ENCODE measurements around the gene AGAP1. TPM values are rescaled to one million over a fixed set of nuclear protein-coding genes. Genes with fewer than 3 reads are reported as not detected.
"Not testable (repeated sequence)": the region's sequence is repeated elsewhere in the genome, so short reads cannot be mapped to it uniquely, and the experiment has no call there.

AGAP1 gene
- total RNA-seq, 1 donor from 2014 or later = 6.5 TPM

DNA sequence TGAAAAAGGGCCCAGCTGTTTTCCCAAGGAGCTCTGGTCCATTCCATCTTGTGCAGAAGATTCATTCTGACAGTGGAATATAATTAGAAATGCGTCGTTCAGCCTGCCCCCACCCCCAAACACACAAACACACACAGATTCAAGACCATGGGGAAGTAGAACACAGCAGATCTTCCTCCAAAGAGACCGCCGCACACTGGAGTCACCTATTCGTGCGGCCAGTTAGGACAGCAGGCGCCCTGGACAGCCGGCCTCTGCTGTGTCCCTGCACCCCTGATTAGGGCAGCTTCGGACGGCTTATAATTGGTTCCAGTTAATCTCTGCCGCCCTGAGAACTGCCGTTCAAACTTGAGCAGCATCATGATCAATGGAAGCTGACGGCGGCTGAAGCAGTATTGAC, 558.4 kb downstream of the AGAP1 start:
- DNase-seq (ENCODE audit: low read depth, low spot score) = no peak

DNA sequence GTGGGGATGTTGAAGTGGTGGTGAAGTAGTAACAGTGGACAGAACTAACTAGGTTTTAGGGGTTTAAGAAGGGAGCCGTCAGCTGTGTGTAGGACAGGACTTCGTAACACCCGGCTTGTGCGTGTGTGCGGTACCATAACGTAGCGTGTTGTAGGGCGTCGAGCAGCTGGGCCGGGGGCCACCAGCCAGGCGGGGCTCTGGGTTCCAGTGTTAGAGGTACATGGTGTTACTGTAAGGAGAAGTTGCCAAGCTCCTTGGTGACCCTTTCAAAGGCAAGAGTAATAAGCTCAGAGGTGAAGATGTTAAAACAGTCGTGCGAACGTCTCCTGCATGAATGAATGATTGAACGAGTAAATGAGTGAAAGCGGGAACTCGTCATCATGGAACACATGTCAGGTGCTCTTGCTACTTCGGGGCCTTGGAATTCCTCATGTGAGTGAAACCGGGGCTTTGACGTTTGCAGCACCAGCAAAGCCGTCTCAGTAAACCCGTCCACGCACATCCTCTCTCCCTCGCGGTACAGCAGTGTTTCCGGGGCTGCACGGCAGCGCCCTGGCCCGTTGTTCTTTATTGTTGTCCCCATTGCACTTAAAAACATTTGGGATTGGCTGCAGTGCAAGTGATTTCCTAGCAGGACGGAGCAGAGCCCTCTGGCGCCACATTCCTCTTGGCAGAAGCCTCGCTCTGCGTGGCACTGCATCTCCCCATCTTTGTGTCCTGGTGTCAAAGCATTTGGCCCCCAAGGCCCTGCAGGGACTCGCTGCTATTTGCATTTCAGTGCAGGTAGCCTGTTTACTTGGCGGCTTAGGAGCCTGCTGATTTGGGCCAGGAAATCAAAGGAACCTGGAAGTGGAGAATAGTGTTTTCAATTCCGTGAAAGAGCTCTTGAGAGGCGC, 559.3 kb downstream of the AGAP1 start:
- no peak for DNase-seq (ENCODE audit: low read depth, low spot score)

DNA sequence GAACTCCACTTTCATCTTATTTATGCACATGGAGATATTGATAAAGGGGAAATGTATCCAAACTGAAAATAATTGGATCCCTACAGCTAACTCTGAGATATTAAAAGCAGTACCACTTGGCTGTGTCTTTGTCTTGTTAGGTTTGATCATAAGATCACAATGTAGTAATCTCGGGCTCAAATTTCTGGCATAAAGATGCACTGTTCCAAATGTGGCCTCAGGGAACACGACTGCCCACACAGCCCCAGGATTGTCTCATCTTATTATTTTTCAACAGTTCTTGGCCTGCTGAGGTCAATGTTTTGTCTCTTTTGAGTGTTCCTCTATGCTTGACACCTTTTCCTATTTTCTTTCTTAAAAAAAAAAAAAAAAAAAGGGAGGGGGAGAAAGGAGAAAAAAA, 560.3 kb downstream of the AGAP1 start:
- no peak for DNase-seq (ENCODE audit: low read depth, low spot score)

DNA sequence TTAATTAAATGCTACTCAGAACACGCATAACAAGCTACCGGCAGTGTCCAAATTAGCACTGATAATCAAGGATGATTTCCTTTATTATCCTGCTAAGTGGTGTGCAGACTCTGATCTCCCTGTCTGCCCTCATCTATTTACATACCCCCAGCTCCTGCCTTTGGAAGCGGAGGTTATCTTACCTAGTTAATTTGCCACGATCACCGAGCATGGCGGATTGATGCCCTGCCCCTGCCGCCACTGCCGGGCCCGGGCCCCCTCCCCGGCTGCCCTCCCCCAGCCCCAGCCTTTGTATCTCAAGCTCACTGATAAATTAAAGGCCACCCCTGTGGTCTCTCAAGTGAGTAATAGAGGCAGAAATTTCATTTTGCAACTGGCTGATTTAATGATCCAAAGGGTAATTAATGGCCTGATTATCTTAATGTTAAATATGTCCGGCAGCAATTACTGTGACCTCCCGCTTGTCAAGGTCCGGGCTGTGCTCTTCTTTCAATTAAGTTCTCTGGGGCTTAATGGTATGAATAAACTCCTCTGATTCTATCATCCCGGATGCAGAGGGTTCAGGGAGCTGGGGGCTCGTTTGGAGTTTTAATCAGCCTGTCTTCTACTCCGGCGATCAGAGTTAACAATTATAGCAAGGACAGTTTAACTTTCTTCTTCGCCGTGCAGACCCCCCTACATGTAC, 560.9 kb downstream of the AGAP1 start:
- no peak for DNase-seq (ENCODE audit: low read depth, low spot score)

DNA sequence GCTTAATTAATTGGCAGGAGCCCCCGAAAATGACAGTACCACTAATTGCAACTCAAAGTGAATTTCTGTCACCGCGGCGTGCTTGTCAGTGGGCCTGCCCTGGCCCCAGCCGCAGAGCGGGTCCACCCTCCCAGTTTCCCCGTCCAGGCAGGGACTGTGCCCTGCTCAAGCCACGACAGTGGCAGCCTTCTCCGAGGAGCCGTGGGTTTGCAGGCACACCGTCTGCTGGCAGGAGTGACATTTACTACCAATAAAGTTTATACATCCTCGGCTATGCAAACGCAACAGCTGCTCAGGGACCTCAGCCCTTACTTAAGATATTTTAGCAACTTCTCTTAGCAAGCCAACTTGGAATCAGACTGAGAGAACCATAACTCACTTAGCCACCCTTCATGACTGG, 561.6 kb downstream of the AGAP1 start:
- DNase-seq (ENCODE audit: low read depth, low spot score) = no peak

DNA sequence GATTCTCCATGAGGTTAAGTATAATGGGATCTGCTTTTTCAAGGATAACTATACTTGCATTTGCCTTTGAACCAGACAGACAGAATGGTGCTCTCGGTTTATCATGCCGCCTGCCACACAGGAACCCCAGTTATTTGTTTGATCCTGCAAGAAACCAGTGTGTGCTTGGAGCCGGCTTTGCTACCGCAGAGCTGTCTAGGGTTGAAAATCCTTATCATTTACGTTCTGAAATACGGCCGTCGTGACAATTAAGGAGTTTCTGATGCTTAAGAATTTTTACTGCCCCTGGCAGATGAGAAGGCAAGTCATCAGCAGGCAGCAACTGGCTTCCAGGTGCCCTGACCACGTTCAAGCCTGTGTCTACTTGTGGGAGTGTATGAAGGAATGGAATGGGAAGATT, 562.3 kb downstream of the AGAP1 start:
- DNase-seq (ENCODE audit: low read depth, low spot score) = no peak

DNA sequence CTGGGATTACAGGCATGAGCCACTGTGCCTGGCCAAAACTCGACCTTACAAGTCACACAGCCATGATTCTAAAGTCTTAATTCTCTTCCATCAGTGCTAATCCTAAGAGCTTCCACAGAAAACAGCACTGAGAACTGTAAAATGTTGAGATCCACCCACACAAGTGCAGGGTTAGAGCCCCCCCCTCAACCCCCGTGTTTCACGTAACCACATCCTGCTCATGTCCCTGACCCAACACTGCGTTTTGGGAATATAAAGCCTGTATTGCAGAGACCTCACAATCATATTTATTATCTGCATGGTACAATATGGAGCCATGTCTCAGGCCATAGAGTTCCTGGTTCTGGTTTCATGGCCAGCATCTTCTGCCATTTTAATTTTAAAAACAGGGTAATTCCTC, 563.5 kb downstream of the AGAP1 start:
- DNase-seq (ENCODE audit: low read depth, low spot score) = no peak

DNA sequence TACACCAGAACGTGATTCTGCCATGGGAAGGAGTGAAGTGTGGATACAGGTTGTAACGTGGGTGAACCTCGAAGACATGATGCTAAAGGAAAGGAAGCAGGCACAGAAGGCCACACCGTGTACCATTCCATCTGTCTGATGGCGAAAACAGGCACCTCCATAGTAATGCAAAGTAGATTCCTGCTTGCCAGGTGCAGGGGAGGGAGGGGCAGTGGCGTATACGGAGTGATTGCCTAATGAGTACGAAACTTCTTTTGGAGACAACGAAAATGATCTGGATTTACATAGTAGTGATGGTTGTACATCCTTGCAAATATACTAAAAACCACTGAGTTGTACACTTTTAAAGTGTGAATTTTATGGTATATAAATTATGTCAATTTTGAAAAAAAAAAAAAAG, 567.7 kb downstream of the AGAP1 start:
- DNase-seq (ENCODE audit: low read depth, low spot score) = no peak

DNA sequence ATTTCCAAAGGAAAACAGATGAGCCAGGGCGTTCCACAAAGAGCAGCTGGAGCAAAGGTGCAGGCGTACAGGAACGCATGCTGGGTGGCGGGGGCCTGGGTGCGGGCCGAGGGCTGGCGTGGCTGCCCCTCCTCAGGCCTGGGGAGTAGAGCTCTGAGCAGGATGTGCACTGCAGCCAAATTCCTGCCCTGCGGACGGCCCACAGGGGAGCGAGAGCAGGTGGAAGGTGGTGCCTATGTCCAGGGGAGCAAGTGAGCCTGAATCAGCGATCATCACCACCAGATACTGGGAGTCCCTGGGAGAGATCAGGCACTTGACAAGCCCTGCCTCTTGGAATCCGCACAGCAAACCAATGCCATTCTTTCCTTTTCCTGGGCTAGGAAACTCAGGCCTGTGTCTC, 568.1 kb downstream of the AGAP1 start:
- DNase-seq (ENCODE audit: low read depth, low spot score) = no peak

DNA sequence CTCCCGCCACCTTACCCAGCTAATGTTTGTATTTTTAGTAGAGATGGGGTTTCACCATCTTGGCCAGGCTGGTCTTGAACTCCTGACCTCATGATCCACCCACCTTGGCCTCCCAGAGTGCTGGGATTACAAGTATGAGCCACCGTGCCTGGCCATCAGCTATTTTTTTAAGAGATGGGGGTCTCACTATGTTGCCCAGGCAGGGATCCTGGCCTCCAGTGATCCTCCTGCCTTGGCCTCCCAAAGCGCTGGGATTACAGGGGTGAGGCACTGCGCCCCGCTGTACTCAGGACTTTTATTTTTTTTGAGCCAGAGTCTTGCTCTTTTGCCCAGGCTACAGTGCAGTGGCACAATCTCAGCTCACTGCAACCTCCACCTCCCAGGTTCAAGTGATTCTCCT, 569.0 kb downstream of the AGAP1 start:
- DNase-seq (ENCODE audit: low read depth, low spot score) = not testable (repeated sequence)

DNA sequence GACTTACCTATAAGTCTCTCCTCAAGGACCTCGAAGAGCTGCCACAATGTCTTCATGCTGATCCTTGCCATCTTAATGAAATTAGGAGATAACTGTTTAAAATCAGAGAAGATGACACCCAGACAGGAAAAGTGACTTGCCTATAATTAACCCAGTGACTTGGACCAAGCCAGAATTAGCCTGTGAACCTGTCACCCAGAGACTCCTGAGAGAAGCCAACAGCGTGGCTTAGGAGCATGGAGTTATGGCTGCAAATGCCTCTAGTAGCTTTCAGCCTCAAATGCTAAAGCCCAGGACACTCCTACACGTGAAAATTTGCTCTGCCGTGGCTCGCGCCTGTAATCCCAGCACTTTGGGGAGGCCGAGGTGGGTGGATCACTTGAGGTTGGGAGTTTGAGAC, 570.2 kb downstream of the AGAP1 start:
- DNase-seq (ENCODE audit: low read depth, low spot score) = no peak

DNA sequence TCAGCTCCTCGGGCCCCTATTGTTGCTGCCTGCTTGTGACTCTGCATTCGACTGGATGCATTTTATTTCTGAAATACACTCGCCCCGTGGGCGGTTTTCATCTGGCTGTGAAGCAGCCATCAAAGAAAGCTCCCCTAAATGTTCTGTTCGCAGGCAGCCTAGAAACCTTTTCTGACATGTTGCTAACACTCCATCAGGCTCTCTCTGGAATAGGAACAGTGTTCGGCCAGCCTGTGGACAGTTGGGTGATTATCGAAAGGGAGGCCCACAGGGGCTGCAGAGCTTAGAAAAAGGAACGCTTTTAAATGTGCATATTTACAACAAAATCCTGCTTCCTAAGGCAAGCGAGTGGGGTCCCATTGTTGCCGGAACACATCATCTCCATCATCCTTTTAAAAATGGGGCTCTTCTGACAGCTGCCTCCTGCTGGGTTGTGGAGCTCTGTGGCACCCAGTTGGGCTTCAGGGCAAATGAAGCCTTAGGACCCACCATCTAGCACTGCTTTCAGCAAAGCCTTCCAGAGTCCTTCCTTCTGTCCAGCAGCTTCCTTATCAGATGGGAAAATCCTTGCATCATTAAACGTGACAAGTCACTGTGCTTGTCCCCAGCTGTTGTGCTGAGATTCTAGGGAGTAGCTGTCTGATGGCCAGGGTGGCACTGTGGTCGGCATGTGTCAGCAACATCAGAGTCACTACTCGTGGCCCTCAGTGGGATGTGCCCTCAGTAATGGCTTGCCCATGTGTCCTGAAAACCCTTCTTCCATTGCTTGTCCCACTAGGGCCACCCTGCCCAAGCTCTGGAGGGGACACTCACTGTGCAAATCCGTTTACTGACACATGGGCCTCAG, 571.7 kb downstream of the AGAP1 start:
- DNase-seq (ENCODE audit: low read depth, low spot score) = no peak

DNA sequence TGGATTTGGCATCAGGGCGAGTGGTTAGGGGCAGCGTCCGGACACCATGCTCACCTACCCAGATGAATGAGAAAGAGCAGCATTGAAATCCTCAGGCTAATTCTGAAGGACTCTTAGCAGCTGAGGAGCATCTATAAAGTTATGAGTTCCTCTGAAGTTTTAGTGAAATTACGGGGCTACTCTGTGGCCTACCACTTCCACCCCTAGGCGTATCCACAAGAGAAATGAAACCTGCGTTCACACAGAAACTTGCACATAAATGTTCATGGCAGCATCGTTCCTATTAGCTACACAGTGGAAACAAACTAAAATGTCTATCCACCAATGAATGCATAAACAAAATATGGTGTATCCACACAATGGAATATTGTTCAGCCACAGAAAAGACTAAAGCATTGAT, 576.4 kb downstream of the AGAP1 start:
- no peak for DNase-seq (ENCODE audit: low read depth, low spot score)

DNA sequence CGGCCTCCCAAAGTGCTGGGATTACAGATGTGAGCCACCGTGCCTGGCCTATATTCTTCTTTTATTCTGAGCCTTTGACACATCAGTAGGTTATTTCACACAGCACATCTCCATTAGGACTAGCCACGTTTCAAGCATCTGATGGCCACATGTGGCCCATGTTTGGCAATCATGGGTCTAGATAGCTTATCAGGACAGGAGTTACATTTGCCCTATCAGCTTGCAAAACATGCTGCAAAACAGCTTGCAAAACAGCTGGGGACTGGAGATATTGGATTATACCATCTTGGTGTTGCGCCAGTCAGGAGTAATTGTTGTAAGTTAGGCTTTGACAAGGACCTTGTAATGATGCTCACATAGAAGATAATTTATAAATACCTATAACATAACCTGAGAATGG, 579.4 kb downstream of the AGAP1 start:
- no peak for DNase-seq (ENCODE audit: low read depth, low spot score)

DNA sequence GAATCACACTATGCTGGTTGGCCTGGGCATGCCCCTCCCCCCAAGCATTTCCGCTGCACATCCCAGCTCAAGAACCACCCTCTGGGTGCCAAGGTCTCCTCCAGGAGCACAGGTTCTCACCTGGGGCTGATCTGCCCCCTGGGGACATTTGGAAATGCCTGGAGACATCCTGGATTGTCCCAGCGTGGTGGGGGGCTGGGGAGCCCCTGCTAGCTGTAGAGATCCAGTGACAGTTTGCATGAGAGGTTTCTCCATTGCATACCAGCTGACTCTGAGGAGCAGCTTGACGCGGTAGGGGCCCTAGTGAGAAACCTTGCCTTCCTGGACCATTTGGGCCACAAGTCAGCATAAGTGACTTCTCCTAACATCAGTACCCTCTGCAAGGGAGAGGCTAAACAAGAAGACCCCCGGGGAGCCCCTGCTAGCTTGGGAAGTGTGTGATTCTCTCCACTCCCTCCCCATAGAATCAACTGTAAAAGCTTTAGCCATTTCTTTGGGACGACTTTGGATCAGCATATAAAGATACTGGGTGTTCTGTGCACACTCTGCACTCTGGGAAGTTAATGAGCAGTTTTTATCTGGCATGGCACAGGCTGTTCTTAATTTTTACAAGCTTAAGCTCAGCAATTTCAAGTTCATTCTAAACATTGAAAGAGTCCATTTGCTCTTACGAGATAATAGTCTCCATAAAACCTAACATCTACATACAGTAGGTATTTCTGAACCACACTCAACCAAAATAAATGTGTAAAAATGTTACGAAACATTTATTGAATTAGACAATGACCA, 580.2 kb downstream of the AGAP1 start:
- no peak for DNase-seq (ENCODE audit: low read depth, low spot score)

DNA sequence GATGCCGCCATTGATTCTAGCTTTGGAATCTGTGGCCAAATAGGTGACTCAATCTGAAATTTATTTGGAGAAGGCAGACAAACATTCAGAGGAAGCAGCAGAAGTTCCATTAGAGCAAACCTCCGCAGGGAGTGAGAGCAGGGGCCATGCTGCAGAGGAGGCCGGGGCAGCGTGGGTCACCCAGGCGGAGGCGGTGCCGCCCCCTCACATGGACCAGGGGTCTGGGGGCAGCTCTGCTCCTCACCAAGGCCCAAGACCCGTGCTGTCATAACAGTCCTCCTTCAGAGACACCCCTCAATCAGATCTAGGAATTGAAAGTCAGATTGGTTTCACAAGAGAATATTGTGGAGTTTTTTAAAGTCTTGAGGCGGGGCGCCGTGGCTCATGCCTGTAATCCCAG, 582.0 kb downstream of the AGAP1 start:
- DNase-seq (ENCODE audit: low read depth, low spot score) = no peak

DNA sequence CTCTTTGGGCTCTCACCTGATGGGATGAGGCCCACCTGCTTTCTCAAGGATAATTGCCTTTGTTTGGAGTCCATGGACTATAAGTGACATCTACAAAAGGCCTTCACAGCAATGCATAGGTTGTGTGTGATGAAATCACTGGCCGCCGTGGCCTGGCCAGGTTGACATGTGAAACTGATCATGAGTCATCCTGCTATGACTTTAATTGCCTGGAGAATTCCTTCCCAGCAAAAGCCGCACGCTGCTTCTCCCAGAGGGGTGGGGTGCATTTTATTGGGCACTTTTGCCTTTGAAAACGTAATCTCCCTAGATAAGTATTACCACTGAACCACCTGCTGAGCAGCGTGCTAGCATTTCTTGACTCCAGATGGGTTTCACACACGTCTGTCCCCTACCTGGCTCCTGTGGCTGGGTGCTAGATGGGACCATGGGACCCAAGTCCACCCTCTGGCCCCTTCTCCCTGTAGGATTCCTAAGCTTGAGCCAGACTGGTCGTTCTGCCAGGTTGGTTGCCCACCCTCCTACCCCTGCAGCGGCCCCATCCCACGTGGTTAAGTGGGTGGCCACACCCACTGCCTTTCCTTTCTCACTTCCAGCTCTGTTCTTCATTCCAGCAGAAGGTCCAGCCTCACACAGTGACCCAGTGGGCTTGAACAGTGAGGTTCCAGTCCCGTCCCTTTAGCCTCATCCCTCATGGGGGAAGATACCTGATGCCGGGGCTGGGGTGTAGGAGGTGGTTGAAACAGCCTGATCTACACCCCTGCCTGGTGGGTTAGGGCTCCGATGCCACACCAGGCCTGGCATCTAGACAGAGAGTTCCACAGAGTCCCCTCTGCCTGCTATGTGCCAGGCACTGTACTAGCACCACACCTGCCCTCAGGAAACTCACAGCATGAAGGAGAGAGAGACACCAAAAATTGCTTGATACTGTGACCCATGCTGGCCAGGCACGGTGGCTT, 584.7 kb downstream of the AGAP1 start:
- no peak for DNase-seq (ENCODE audit: low read depth, low spot score)

DNA sequence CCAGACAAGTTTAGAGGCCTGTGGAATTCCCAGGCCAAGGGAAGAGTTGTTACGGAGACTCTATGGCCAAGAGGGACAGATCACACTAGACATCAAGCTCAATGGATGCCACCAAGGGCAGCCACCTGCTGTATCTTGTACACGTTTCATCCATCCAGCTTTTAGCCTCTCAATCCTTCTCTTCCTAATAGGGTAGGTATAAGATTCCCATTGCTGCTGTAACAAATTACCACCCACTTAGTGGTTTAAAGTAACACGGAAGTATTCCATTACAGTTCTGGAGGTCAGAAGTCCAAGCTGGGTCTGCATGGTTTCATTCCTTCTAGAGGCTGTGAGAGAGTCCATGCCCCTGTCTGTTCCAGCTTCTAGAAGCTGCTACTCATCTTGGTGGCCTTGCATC, 586.6 kb downstream of the AGAP1 start:
- no peak for DNase-seq (ENCODE audit: low read depth, low spot score)

DNA sequence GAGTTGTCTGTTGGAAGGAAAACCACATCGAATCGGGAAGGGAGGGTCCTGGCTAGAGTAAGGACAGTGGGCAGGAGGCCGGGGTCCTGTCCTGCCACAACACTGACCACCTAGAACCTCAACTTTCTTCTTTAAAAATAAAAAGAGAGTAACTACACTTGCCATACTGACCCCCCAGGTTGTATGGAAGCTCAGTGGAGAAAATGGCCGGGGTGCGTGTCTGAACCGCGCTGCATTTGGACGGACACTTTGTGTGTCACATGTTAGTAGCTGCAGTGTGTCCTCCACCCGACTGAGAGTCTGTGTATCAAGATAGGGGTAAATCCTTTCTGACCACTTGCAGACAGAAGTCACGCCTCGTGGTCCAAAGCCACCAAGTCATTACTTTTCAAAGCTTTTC, 587.3 kb downstream of the AGAP1 start:
- DNase-seq (ENCODE audit: low read depth, low spot score) = no peak

DNA sequence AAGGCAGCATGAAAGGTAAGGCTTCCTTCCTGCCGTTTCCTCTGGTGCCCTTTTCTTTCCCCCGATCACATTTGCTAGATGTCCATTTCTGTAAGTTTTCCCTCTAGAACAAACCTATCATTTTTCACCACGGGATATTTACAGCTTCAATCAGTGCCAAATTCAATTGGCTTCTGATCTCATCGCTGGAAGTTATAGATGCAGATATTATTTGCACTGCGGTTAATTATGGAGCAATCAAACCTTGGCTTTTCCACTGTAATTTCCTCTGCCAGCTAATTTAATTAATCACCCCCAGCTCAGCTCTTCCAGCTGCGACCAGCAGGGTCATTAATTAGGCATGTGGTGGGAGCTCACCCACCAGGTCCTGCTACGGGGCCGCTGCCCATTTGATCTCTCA, 588.2 kb downstream of the AGAP1 start:
- no peak for DNase-seq (ENCODE audit: low read depth, low spot score)
